ENCODE measurements around the gene ARHGAP26.
"Not testable (repeated sequence)": the region's sequence is repeated elsewhere in the genome, so short reads cannot be mapped to it uniquely, and the experiment has no call there.

The ARHGAP26 gene

GRCh38 chr5:143118222-143118621 lies 348.0 kb downstream of the ARHGAP26 start:
- TF ChIP-seq, protein P1, sequence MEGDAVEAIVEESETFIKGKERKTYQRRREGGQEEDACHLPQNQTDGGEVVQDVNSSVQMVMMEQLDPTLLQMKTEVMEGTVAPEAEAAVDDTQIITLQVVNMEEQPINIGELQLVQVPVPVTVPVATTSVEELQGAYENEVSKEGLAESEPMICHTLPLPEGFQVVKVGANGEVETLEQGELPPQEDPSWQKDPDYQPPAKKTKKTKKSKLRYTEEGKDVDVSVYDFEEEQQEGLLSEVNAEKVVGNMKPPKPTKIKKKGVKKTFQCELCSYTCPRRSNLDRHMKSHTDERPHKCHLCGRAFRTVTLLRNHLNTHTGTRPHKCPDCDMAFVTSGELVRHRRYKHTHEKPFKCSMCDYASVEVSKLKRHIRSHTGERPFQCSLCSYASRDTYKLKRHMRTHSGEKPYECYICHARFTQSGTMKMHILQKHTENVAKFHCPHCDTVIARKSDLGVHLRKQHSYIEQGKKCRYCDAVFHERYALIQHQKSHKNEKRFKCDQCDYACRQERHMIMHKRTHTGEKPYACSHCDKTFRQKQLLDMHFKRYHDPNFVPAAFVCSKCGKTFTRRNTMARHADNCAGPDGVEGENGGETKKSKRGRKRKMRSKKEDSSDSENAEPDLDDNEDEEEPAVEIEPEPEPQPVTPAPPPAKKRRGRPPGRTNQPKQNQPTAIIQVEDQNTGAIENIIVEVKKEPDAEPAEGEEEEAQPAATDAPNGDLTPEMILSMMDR (IDR thresholded peaks at IDR 0.05; ENCODE audit: low read depth, low read length, missing control alignments) = no peak
- H3K4me3 ChIP-seq (replicated peaks; ENCODE audit: low read depth, low read length) = no peak overlapping the region
- no peak for DNase-seq (ENCODE audit: extremely low read depth, low read depth)

DNA sequence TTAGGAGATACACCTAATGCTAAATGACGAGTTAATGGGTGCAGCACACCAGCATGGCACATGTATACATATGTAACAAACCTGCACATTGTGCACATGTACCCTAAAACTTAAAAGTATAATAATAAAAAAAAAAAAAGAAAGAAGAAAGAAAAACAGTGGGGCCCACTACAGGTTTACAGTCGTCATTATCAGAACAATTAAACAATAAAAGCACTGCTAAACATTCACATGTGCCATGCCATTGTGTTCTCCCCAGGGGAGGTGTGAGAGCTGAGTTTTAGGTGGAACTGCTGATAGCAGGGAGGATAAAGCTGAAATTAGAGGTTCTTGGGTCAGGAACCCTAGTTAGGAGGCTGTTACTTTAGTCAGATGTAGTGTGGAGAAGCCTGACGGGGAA lies 348.6 kb downstream of the ARHGAP26 start:
- not testable (repeated sequence) for H3K4me3 ChIP-seq (replicated peaks; ENCODE audit: low read depth, low read length); DNase-seq (ENCODE audit: extremely low read depth, low read depth)

- TF ChIP-seq, protein P1 (IDR thresholded peaks at IDR 0.05; ENCODE audit: low read depth, low read length, missing control alignments) = no peak
- H3K4me3 ChIP-seq (replicated peaks; ENCODE audit: low read depth, low read length) = no peak overlapping the region
- no peak for DNase-seq (ENCODE audit: extremely low read depth, low read depth)
Observed at GRCh38 chr5:143119291-143119769, 349.2 kb downstream of the ARHGAP26 start.

GRCh38 chr5:143119881-143120341 lies 349.7 kb downstream of the ARHGAP26 start:
- TF ChIP-seq, protein P1 (IDR thresholded peaks at IDR 0.05; ENCODE audit: low read depth, low read length, missing control alignments) = no peak
- H3K4me3 ChIP-seq (replicated peaks; ENCODE audit: low read depth, low read length) = no peak overlapping the region
- DNase-seq (ENCODE audit: extremely low read depth, low read depth) = no peak

DNA sequence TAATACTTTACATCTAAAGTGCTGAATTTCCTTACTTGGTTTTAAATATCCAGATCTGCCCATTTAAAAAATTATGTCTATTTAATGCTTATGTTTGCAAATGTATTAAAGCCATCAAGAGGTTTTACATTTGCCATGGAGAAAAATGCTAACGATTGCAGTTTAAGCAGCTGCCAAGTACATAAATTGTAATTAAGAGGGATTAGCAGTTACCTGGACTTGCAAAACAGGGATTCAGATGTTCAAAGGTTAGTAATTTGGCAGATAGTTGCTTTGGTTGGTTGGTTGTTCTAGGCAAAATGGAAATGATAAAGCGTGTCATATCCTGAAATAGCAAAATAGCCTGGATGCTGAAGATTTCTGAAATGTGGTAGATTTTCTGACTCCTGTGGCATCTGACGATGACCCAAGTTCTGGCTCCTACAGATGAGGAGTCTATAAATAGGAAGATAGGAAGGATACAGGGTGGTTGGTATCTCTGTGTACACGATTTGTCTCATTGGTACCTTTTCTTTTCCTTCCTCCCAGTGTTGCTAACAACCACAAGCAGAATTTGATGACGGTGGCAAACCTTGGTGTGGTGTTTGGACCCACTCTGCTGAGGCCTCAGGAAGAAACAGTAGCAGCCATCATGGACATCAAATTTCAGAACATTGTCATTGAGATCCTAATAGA lies 350.4 kb downstream of the ARHGAP26 start:
- no peak overlapping the region for H3K4me3 ChIP-seq (replicated peaks; ENCODE audit: low read depth, low read length)
- DNase-seq (ENCODE audit: extremely low read depth, low read depth) = no peak
- TF ChIP-seq, protein P1 (IDR thresholded peaks at IDR 0.05; ENCODE audit: low read depth, low read length, missing control alignments) = no peak

DNA sequence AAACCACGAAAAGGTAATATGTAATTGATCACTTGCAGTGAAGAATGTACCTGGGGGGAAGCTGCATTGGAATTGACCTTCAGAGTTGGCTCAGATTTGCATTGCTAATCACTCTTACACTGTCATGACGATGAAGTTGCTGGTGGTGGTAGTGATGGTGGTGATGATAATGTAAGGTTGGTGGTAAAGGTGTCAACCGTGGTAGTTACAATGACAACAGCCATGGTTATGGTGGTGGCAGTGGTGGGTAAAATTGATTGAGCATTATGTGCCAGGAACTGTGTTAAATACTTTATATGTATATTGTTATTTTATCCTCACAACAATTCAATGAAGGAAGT lies 350.9 kb downstream of the ARHGAP26 start:
- TF ChIP-seq, protein P1 (IDR thresholded peaks at IDR 0.05; ENCODE audit: low read depth, low read length, missing control alignments) = no peak
- no peak for DNase-seq (ENCODE audit: extremely low read depth, low read depth)
- no peak overlapping the region for H3K4me3 ChIP-seq (replicated peaks; ENCODE audit: low read depth, low read length)

GRCh38 chr5:143124593-143124992 lies 354.4 kb downstream of the ARHGAP26 start:
- DNase-seq (ENCODE audit: extremely low read depth, low read depth) = no peak
- TF ChIP-seq, protein P1 (IDR thresholded peaks at IDR 0.05; ENCODE audit: low read depth, low read length, missing control alignments) = no peak
- H3K4me3 ChIP-seq (replicated peaks; ENCODE audit: low read depth, low read length) = no peak overlapping the region

All from HFF-Myc (cell line).